HEK293 (cell line): ENCODE measurements around the gene ALOX15.

Source experiments
- CTCF ChIP-seq: fragments of 450-650 bp; formaldehyde crosslinking; IDR thresholded peaks from 2 replicates; pipeline ENCODE4 v1.5.1; 2016; ENCODE audit warnings: missing biosample characterization, missing genetic modification characterization
- ZNF140 ChIP-seq: fragments of 450-650 bp; formaldehyde crosslinking; IDR thresholded peaks from 2 replicates; pipeline ENCODE4 v1.5.1; 2016; ENCODE audit warnings: missing biosample characterization, missing genetic modification characterization
- ZNF48 ChIP-seq: fragments of 450-650 bp; formaldehyde crosslinking; IDR thresholded peaks from 2 replicates; pipeline ENCODE4 v1.5.1; 2016; ENCODE audit warnings: missing biosample characterization, missing genetic modification characterization

DNA sequence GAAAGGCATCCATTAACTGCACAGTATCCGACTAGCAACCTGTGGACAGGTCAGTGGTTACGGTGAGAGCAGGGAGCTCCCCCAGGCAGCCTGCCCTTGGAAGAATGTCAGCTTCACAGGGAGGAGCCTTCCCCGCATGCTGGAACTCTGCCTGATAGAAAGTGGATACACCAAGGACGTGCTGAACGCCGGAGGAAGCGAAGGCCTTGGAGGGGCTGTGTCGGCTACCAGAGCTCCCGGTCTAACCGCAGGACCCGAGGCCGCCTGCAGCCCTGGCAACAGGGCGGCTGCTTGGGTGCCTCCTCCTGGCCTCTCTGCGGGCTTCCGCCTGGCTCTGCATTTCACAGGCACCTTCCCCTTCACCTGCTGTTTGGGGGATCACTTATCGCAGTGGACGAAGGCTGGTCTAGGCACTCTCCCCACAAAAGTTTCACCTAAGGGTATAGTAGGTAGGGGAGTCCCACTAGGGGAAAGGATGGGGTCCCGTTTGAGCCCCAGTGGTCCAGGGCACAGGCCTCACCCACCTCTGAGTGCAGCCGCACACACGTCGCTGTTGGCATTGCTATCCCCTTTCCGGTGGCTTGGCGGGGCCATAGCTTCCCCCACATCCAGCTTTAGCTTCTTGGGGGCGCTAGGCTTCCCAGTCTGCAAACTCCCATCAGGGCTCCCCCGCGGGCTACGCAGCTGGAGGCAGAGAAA is 32.7 kb upstream of the ALOX15 start:
- no peak for TF ChIP-seq CTCF (tag by site-specific recombination)
- TF ChIP-seq ZNF48 (tag by site-specific recombination), result no peak
- no peak for TF ChIP-seq ZNF140
